ENCODE data around the gene APLF.

- no peak for TF ChIP-seq CTCF (IDR thresholded peaks at IDR 0.05; ENCODE audit: insufficient read depth, low read depth, low read length)
- TF ChIP-seq EZH2 (IDR thresholded peaks at IDR 0.05; ENCODE audit: insufficient read depth, low read length): no peak
Measured at GRCh38 chr2:68605939-68606338, 138.6 kb downstream of the APLF start.
